Measurements from ENCODE around the gene TRIM14.

DNA sequence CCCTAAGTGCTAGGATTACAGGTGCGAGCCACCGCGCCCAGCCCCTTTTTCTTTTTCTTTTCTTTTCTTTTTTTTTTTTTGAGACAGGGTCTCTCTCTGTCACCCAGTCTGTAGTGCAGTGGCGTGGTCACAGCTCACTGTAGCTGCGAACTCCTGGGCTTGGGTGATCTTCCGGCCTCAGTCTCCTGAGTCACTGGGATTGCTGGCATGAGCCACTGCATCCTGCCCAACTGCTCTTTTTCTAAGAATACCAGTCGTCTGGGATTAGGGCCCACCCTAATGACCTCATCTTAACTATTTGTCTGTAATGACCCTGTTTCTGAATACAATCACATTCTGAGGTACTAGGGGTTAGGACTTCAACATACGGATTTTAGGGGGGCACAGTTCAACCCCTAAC is 96.6 kb downstream of the TRIM14 start:
- TF ChIP-seq ZC3H10 (CRISPR knock-in tag; IDR thresholded peaks at IDR 0.05), result no peak
- no peak for TF ChIP-seq TOX (CRISPR knock-in tag; IDR thresholded peaks at IDR 0.05; ENCODE audit: borderline replicate concordance)
- TF ChIP-seq ISL1 (CRISPR knock-in tag; IDR thresholded peaks at IDR 0.05), result no peak
- no peak for TF ChIP-seq GLIS3 (CRISPR knock-in tag; IDR thresholded peaks at IDR 0.05)
- no peak for TF ChIP-seq RARB (CRISPR knock-in tag; IDR thresholded peaks at IDR 0.05)
- no peak for TF ChIP-seq SNAI2 (CRISPR knock-in tag; IDR thresholded peaks at IDR 0.05)
- TF ChIP-seq, protein P1, sequence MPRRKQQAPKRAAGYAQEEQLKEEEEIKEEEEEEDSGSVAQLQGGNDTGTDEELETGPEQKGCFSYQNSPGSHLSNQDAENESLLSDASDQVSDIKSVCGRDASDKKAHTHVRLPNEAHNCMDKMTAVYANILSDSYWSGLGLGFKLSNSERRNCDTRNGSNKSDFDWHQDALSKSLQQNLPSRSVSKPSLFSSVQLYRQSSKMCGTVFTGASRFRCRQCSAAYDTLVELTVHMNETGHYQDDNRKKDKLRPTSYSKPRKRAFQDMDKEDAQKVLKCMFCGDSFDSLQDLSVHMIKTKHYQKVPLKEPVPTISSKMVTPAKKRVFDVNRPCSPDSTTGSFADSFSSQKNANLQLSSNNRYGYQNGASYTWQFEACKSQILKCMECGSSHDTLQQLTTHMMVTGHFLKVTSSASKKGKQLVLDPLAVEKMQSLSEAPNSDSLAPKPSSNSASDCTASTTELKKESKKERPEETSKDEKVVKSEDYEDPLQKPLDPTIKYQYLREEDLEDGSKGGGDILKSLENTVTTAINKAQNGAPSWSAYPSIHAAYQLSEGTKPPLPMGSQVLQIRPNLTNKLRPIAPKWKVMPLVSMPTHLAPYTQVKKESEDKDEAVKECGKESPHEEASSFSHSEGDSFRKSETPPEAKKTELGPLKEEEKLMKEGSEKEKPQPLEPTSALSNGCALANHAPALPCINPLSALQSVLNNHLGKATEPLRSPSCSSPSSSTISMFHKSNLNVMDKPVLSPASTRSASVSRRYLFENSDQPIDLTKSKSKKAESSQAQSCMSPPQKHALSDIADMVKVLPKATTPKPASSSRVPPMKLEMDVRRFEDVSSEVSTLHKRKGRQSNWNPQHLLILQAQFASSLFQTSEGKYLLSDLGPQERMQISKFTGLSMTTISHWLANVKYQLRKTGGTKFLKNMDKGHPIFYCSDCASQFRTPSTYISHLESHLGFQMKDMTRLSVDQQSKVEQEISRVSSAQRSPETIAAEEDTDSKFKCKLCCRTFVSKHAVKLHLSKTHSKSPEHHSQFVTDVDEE (CRISPR knock-in tag; IDR thresholded peaks at IDR 0.05), result no peak
- TF ChIP-seq ZFP3 (CRISPR knock-in tag; IDR thresholded peaks at IDR 0.05), result no peak
- TF ChIP-seq CSDC2 (CRISPR knock-in tag; IDR thresholded peaks at IDR 0.05), result no peak
- TF ChIP-seq, protein P2, sequence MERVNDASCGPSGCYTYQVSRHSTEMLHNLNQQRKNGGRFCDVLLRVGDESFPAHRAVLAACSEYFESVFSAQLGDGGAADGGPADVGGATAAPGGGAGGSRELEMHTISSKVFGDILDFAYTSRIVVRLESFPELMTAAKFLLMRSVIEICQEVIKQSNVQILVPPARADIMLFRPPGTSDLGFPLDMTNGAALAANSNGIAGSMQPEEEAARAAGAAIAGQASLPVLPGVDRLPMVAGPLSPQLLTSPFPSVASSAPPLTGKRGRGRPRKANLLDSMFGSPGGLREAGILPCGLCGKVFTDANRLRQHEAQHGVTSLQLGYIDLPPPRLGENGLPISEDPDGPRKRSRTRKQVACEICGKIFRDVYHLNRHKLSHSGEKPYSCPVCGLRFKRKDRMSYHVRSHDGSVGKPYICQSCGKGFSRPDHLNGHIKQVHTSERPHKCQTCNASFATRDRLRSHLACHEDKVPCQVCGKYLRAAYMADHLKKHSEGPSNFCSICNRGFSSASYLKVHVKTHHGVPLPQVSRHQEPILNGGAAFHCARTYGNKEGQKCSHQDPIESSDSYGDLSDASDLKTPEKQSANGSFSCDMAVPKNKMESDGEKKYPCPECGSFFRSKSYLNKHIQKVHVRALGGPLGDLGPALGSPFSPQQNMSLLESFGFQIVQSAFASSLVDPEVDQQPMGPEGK (CRISPR knock-in tag; IDR thresholded peaks at IDR 0.05; ENCODE audit: borderline replicate concordance), result no peak
